ENCODE measurements around the gene UQCR11.

The UQCR11 gene

DNA sequence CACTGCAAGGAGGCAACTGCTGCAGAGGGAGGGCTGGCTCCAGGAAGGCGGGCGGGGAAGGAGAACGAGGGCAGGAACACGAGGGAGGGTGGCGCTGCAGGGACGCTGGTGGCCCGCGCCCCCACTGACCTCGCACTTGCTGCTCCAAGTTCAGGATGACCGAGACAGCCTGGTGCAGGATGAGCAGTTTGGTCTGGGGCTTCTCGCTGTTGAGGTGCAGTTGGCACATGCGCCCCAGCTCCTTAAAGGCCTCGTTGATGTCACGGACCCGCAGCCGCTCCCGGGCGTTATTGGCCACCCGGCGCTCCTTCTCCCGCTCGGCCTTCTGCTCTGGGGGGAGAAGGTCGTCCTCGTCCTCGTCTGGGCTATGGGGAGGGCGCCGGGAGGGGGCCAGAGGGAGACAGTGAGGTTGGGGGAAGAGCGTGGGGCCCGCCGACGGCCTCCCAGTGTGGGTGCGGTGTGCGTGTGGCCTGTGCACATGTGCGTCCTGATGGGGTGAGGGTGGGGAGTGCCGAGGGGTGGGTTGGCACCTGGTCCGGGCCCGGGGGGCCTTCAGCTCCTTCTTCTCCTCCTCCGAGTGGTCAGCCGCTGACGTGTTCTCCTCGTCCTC is 10.0 kb upstream of the UQCR11 start:
- DNase-seq (ENCODE audit: low spot score): no peak

DNA sequence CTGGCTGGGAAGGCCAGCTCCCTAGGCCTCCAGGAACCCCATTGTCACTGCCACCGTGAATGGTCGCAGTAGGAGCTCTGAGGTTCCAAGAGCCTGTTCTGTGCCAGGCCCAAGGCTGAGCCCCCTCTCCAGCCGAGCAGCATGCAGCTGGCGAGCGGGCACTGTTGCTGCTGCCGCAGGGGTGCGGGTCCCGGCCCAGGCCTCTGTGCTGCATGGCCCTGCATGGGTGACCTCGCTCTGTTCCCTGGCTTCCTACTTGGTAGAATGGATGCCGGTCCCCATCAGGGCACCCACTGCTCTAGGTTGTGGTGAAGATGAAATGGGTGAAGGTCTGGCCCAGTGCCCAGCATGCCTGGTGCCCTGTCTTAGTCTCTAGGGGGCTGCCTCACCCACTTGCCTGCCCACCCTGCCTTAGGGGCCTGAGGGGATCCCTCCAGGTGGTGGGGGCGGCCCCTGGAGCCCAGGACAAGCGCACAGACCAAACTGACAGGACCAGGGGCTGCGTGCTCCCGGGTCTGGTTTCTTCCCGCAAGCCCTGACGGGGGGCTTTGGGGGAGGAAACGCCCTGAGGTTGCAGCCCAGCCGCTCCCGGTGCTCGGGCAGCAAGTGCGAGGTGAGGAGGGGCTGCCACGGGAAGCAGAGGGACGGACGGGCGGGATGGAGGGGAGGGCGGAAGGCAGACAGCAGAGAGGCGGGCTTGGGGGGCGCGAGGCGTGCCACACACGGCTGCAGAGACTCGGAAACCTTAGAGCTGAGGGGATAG is 8.7 kb upstream of the UQCR11 start:
- no peak for DNase-seq (ENCODE audit: low spot score)

DNA sequence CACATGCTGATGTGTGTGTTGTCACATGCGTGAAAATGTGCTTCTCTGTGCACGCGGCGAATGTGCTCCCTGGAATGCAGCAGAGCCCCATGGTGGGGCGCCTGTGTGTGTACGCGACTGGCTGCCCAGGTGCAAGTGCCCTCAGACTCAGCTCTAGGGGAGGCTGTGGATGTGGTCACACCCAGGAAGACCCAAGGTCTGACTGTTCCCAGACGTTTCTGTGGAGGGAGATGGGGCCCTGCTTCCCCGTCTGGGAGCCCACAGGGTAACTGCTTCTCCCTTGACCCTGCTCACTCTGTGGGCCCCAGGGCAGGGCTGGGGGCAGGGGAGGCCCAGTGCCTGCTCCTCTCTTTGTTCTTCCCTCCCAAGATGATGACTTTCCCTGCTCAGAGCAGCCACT is 7.9 kb upstream of the UQCR11 start:
- no peak for DNase-seq (ENCODE audit: low spot score)

DNA sequence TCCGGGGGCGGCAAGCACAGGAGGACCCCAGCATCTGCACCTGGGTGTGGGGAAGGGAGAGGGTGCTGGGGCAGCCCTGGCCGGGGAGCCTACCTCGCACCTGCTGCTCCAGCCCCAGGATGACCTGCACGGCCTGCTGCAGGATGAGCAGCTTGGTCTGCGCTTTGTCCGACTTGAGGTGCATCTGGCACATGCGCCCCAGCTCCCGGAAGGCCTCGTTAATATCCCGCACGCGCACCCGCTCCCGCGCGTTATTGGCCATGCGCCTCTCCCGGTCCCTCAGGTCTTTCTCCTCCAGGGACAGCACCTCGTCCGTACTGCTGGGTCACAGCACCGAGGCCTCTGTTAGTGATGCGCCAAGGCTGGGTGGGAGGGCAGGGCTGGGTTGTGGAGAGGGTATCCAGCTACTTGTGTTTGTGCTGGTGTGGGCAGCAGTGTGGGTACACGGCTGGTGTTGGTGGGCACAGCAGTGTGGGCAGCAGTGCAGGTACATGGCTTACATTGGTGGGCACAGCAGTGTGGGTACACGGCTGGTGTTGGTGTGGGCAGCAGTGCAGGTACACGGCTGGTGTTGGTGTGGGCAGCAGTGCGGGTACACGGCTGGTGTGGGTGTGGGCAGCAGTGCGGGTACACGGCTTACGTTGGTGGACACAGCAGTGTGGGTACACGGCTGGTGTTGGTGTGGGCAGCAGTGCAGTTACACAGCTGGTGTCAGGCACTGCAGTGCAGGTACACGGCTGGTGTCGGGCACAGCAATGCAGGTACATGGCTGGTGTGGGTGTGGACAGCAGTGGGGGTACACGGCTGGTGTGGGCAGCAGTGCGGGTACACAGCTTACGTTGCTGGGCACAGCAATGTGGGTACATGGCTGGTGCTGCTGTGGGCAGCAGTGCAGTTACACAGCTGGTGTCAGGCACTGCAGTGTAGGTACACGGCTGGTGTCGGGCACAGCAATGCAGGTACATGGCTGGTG is 7.1 kb upstream of the UQCR11 start:
- DNase-seq (ENCODE audit: low spot score): no peak

DNA sequence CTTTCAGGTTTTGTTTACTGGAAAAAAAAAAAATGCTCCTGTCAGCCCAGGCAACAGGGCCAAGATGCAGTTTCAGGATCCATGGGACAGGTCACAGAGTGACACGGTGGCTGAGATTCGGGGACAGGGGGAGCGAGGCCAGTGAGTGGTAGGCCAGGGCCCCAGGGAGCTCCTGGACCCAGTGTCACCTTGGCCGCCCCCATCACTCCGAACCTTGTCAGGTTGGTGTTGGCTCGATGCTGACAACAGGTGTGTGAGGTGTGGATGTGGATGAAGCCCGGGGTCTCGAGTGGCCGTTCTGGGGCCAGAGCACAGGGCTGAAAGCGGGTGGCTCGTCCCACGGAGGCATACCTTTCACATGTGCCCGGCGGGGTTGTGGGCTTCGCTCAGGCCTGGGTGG is 6.1 kb upstream of the UQCR11 start:
- DNase-seq (ENCODE audit: low spot score): no peak

DNA sequence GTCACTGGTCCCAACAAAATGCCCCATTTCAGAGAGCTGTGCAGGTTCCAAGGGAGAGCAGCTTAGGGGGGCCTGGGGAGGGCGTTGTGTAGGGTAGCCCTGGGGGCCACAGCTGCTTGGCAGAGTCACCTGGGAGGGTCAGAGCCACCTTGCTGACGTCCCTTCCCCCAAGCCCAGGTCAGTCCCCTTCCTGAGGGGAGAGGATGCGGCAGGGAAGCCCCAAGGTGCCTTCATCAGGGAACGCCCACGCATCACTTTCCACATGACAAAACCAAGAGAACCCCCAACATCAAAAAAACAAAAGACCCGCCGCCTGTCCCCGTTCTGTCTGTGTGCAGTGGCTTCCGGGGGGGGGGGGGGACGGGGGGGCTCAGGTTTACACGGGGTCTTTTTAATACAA is 5.3 kb upstream of the UQCR11 start:
- DNase-seq (ENCODE audit: low spot score): no peak

DNA sequence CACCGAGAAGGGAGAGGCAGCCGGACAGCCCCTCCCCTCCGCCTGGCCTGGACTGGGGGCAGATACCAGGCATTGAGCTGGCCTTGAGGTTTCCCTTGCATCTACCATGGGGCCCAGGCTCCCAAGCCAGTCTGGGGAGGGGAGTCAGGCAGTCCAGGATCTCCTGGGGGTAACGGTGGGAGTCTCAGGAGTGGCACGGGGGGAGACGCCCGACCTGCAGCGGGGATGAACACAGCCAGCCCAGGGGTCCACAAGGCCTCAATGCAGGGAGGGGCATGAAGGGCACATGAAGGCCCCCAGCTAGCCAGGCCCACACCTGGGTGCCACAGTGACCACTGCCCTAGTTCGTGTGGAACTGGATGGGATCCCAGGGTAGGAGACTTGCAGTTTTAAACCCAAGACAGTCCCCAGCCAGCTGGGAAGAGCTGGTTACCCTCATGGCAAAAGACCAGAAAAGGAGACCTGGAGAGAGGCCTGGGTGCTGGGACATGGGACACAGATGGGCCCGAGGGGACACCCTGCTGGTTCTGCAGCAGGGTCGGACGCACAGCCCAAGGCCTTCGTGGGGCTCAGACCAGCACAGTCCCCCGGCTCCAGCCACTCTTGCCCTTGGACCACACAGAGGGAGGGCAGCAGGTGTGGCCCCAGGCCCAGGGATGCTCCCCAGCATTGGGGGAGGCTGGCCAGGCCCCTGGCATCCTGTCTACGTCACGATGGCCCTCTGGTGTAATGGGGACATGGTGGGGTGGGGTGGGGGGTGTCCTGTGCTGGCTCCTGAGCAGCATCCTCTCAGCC is 4.6 kb upstream of the UQCR11 start:
- no peak for DNase-seq (ENCODE audit: low spot score)

DNA sequence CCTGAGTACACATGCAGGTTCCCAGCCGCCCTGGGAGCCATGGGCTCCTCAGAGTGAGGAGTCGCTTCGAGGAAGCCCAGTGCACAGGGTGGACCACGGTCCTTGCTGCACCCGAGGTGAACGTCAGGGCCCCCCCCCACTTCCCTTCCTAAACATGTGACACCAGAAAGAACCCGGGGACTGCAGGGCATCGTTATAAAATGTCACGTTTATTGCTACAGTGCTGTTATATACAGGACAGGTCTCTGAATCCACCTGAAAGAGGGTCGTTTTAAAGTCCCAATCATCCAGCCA is 3.8 kb upstream of the UQCR11 start:
- no peak for DNase-seq (ENCODE audit: low spot score)

DNA sequence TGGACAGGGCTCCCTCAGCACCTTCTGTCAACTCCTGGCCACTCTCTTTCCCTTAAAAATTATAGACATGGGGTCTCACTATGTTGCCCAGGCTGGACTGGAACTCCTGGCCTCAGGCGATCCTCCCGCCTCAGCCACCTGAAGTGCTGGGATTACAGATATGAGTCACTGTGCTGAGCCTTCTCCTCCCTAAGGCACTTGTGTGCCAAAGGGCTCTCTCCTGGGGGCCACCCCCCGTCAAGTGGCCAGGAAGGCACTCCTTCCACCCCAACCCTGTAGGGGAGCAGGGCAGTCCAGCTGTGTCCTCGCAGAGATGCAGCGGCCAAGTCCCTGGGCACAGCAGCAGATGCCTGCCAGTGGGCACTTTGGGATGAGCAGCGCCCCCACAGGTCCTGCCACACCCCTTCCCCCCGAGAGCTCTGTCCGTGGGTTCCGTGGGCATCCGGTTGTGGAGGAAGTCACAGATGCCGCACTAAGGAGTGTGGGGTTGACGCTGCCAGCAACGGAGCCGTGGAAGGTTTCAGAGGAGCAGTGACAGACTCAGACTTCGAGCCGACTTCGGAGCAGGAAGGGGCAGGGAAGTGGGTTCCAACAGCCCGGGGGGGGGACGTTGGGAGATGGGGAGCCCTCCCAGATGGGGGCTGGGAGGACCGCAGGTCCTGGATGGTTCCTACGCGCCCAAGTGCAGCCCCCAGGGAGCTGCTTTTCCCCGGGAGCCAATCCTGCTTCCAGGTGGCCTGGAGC is 3.3 kb upstream of the UQCR11 start:
- no peak for DNase-seq (ENCODE audit: low spot score)

DNA sequence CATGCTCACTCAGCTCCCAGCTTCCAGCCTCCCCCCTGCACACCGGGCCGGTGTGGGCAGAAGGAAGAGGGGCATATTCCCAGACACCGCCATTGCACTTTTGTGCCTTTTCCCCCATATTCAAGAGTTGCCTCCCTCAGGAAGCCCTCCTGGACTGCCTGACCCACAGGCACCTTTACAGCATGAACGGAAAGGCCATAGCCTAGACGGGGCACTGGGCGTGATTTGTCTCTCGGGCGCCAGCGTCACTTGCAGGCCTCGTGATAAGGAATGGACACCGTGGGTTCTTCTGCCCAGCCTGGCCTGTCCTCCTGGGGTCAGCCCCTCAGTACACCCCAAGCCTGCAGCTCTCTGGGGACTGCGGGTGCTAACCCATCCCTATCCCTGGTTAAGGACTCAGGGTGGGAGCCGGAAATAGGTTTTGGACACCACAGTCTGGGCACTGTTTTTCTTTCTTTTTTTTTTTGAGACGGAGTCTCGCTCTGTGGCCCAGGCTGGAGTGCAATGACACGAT is 933 bp upstream of the UQCR11 start:
- DNase-seq (ENCODE audit: low spot score): no peak

DNA sequence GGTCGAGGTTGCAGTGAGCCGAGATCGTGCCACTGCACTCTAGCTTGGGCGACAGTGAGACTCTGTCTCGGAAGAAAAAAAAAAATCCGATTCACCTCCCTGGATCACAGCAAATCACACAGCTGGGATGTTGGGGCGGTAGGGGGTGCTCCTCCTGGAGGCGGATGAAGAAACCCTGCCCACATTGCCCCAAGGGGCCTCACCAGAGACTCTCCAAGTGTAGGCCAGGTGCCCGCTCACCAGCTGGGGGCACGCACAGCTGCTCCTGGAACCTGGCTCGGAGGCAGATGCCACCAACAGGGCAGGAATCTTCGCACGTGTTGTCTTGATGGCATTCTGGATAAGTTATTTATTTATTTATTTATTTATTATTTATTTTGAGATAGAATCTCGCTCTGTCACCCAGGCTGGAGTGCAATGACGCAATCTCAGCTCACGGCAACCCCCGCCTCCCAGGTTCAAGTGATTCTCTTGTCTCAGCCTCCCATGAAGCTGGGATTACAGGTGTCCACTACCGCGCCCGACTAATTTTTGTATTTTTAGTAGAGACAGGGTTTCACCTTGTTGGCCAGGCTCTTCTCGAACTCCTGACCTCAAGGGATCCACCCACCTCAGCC is 3.1 kb downstream of the UQCR11 start:
- DNase-seq (ENCODE audit: low spot score): no peak

DNA sequence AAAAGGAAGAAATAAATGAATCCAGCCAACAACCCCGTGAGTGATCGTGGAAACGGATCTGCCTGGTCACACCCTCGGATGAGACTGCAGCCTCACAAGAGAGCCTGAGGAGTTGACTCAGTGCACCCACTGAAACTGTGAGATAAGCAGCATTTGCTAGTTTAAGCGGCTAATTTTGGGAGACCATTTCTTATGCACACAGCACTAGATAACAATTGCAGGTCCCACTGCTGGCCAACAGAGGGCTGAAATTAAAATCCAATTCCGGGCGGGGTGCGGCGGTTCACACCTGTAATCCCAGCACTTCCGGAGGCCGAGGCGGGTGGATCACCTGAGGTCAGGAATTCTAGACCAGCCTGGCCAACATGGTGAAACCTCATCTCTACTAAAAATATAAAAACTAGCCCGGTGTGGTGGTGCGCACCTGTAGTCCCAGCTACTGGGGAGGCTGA is 3.6 kb downstream of the UQCR11 start:
- peak; percentile 81 for DNase-seq (ENCODE audit: low spot score)

DNA sequence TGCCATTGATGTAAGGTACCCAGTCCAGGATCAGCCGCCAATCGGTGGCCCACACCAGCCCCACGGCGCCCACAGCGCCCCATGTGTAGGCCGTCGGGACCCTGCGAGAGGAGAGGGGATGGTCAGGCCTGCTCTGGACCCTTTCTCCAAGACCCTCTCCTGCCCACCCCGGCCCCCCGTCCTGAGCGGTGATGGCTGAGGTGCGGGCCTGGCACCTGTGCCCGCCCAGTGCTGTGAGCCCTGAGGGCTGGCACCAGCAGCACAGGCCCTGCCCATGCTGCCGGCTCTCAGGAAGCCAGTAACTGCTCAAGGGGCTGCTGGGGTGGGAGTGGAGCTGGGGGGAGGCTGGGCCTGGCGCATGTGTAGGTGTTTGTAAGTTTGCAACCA is 5.8 kb downstream of the UQCR11 start:
- DNase-seq (ENCODE audit: low spot score): no peak

DNA sequence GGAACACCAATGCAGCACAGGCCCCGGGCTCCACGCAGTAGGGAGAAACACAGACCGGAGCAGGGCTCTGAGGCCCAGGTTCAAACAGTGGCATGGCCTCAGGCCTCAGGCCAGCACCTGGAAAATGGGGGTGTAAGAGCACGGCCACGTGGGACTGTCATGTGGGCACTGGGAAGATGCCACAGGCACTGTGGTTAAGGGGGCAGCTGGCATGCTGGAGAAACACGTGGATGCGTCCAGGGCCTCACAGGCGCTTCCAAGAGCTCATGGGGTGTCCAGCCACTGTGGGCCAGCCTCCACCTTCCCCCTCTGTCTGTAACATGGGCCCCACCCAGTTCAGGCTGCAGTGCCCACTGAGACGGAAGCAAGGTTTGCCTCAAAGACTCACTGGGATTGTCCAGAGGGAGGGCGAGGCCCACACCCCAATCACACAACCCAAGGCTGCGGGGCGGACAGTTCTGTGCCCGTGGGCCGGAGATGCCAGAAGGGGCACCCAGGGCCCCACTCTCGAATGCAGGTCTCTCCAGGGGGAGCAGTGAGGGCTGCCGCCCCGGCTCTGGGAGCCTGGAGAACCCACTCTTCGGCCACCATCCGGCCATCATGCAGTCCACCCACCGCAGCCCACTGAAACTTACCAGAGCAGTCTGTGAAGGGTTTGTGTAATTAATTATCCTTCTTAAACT is 6.3 kb downstream of the UQCR11 start:
- no peak for DNase-seq (ENCODE audit: low spot score)

DNA sequence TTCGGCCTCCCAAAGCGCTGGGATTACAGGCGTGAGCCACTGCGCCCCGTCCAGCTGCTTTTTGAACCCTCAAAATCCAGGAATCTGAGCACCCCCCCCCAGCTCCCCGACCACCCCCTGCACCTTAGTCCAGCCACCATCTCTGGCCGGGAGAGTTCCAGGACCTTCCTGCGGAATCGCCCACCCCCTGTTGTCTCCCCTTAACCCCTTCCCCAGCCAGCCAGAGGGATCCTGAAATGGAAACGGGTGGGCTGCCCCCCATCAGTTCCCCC is 11.8 kb downstream of the UQCR11 start:
- no peak for DNase-seq (ENCODE audit: low spot score)

DNA sequence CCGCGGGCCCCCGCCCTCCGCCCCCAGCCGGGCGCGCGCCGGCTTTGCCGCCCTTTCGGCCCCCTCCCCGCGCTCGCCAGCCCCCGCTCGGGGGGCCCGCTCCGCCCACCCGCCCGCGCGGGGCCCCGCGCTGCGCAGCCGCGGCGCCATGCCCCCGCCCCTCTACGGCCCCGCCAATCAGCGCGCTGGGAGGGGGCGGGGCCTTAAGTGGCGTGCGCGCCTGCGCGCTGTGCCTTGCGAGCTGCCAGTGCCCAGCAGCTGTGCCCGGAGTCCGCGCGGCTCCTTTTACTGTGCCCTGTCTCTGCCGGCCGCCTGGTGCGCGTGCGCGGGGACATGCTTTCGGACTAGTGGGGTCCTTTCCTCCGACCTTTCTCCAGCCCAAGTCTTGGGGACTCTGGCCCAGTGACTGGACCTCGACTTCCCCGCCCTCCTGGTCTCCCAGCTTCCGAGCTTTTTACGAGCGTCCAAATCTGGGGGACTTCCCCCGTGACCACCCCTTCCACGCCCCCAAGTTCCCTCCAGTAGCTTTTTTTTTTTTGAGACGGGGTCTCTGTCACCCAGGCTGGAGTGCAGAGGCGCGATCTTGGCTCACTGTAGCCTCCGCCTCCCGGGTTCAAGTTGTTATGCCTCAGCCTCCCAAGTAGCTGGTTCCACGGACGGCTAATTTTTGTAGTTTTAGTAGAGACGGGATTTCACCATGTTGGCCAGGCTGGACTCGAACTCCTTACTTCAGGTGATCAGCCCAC is 12.3 kb downstream of the UQCR11 start, which contains the start of gene MBD3:
TSS of gene MBD3 (minus strand) at position 111 of the 746 bp plus-strand sequence. CDS start 234 bp downstream, outside the sequence.
- peak; percentile 95 for DNase-seq (ENCODE audit: low spot score)

DNA sequence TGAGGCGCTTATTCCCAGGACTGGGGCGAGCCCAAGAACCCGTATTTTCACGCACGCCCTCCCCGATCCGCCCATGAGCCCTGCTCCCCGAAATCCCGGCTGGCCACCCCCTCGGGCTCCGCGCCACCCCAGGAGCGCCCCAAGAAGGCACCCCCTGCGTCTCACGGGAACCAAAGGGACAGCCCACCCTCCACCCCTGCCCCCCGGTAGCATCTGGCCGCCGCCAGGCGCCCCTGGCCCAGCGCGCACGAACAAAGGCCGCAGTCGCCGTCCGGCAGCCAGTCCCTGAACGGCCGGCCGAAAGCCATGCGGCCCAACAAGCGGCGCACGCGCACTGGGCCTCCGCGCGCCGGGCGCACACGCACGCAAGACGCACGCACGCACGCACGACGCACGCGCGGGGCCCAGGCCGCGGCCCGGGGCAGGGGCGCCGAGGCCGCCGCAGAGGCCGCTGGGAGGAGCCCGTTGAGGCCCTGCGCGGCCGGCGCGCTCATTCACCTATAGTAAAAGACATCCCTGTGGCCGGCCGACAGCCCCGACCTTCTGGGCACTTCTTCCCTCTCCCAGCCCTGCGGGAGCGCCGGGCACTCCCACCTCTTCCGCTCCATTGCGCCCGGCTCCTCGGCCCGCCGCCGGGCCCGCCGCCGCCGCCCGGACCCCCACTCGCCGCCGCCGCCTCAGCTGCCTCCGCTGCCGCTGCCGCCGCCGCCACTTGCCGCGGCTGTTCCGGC is 13.1 kb downstream of the UQCR11 start:
- peak; percentile 94 for DNase-seq (ENCODE audit: low spot score)

DNA sequence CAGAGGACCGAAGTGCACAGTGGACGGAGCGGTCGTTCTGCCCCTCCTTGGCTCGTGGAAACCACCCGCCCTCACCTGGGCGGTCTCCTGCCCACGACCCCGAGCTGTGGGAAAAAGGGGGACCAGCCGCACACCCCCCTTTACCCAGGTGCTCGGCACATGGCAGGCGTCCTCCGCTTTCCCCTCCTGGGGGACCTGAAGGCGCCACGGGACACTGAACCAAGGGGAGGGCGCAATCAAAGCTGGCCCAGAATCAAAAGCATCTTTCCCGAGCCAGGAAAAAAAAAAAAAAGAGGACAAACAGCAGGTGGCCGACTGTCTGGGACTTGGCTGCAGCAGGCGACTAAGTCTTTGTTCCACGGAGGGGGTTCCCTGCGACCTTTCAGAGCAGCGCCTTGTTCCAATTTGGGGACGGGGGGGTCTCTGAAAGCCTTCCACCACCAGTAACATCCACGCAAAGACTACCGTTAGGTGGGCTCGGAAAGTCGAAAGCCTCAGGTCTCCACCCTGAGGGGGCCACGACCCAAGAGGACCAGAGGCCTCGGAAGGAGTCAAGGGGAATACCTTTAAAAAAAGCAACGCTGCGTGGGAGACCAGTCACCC is 13.7 kb downstream of the UQCR11 start:
- DNase-seq (ENCODE audit: low spot score): no peak
